Measurements from ENCODE around the gene SGSM2. TPM values are rescaled to one million over a fixed set of nuclear protein-coding genes. Genes with fewer than 3 reads are reported as not detected.

SGSM2 gene
- total RNA-seq, 4 donors from 2014 or later = 42.6 to 97.1 (median 56.5) TPM

GRCh38 chr17:2418572-2418971 is 81.3 kb downstream of the SGSM2 start:
- TF ChIP-seq POLR2A (IDR thresholded peaks at IDR 0.05) = no peak
- no peak for TF ChIP-seq CTCF (IDR thresholded peaks at IDR 0.05)
- intact Hi-C loops (cut with DNase I; ENCODE audit: low total_unique reads) = no loop called here

GRCh38 chr17:2419486-2419885 is 82.2 kb downstream of the SGSM2 start:
- 89 to 93% methylated on average over 6 of the region's 6 CpGs for WGBS, 2 donors
- H3K4me3 ChIP-seq (ENCODE audit: low read depth, poor library complexity, severe bottlenecking) = no peak overlapping the region
- TF ChIP-seq POLR2A (IDR thresholded peaks at IDR 0.05) (no peak), CTCF (IDR thresholded peaks at IDR 0.05) (no peak)
- no peak for DNase-seq (ENCODE audit: low spot score in 2 of 2)
- intact Hi-C loops (cut with DNase I; ENCODE audit: low total_unique reads) = no loop called here

More at GRCh38 chr17:2418572-2418971, 81.3 kb downstream of the SGSM2 start:
- no peak for DNase-seq (ENCODE audit: low spot score in 2 of 2)
- WGBS, 2 donors = 80 to 87% methylated on average over 7 of the region's 7 CpGs
- no peak overlapping the region for H3K4me3 ChIP-seq (ENCODE audit: low read depth, poor library complexity, severe bottlenecking)

GRCh38 chr17:2420176-2420575 is 82.9 kb downstream of the SGSM2 start:
- intact Hi-C loops (cut with DNase I; ENCODE audit: low total_unique reads) = no loop called here
- 78% methylated on average over 12 of the region's 12 CpGs for WGBS, 2 donors
- no peak overlapping the region for H3K4me3 ChIP-seq (ENCODE audit: low read depth, poor library complexity, severe bottlenecking)
- TF ChIP-seq POLR2A (IDR thresholded peaks at IDR 0.05) (no peak), CTCF (IDR thresholded peaks at IDR 0.05) (no peak)
- DNase-seq (ENCODE audit: low spot score in 2 of 2) = no peak

DNA sequence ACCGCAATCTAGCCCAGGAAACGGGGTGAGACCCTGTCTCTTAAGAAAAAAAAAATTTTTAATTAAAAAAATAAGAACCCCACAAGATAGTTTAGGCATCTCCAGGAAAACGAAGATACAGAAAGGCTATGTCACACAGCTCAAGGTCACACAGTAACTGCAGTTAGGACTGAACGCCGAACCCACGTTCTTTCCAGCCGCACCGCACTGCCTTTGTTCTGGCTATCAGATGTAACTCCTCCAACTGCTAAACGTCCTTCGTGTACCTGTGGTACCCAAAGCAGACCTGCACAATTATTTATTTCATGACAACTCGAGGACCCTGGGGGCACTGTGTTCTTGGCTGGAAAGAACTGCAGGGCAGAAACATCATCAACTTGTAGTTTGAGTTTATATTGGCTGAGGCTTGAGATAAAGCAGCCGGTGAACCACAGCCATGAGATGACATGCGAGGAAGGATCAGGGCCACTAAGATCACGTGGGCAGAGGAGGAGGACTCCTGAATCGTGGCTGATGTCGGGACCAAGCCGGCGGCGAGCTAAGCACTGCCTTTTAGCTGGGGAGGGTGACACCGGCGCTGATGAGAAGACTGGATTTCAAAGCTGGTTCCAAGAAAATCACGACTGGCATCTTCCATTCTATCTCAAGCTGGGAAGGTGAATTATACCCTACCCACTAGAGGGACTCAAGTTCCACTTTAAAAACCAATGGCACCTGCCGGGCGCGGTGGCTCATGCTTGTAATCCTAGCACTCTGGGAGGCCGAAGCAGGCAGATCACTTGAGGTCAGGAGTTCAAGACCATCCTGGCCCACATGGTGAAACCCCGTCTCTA is 84.2 kb downstream of the SGSM2 start:
- DNase-seq (ENCODE audit: low spot score in 2 of 2) = peak in 1 of 2 donors; percentile 60
- no peak for TF ChIP-seq CTCF (IDR thresholded peaks at IDR 0.05)
- no peak for TF ChIP-seq POLR2A (IDR thresholded peaks at IDR 0.05)
- no peak overlapping the region for H3K4me3 ChIP-seq (ENCODE audit: low read depth, poor library complexity, severe bottlenecking)
- intact Hi-C loops (cut with DNase I; ENCODE audit: low total_unique reads) = no loop called here
- 83 to 91% methylated on average over 27 of the region's 27 CpGs for WGBS, 2 donors

DNA sequence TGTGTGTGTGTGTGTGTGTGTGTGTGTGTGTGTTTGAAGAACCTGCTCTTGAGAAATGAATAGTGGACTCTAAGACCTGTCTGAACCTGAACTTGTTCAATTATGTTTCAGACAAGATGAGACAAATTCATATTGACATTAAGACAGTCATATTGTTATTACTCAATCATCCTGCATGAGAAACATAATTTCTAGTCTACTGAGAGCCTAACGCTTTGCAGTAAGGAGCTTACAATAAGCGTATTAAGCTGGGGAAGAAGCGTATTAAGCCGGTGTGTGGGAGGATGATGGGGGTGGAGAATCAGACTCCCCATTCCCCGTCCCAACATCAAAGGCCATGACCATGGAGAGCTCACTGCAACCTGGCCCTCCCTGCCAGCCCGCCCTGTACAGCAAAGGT is 86.0 kb downstream of the SGSM2 start:
- 57 to 66% methylated on average over 6 of the region's 6 CpGs for WGBS, 2 donors
- peak in 1 of 2 donors; percentile 59 for DNase-seq (ENCODE audit: low spot score in 2 of 2)
- intact Hi-C loops (cut with DNase I; ENCODE audit: low total_unique reads) = no loop called here
- no peak overlapping the region for H3K4me3 ChIP-seq (ENCODE audit: low read depth, poor library complexity, severe bottlenecking)
- TF ChIP-seq POLR2A (IDR thresholded peaks at IDR 0.05) (no peak), CTCF (IDR thresholded peaks at IDR 0.05) (no peak)

Data from lower leg skin (tissue), 4 donors.